ENCODE results near the gene ANXA4.
A peak's percentile ranks its signal among the peaks of the same experiment; 100 is the strongest.
"Not testable (repeated sequence)": the region's sequence is repeated elsewhere in the genome, so short reads cannot be mapped to it uniquely, and the experiment has no call there.

Gene ANXA4

DNA sequence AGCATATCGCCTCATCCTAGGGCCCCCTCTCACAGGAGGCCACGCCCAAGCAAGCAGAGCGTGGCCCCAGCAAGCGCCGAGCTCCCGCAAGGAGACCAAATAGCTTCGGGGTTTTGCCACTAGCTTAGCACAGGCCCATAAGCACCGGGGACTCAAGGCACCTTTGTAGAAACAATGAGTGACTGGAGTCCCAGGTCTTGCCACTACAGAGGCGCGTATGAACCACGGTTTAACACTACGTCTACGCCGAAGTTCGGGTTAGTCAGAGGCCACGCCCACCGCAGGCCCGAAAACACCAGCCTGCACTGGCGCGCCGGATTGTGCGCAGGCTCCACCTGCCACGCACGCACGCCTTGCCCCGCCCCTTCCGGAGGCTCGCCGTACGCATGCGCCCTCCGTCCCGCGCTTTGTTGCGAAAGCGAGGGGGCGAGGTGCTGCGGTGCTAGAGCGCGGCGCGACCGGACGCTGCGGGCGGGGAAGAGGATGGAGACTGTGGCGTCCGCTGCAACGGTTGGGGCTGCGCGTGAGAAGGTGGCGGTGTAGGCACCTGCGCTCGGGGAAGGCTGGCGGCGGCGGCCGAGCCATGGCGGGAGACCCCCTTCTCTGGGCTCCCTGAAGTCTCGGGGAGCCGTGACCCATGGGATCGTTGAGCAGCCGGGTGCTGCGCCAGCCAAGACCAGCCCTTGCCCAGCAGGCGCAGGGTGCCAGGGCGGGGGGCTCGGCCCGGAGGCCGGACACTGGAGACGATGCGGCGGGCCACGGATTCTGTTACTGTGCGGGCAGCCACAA, 87.5 kb downstream of the ANXA4 start, which contains the start of gene GMCL1:
TSS of gene GMCL1 (plus strand) at position 405 of the 789 bp plus-strand sequence. CDS start at position 638, 233 bp downstream.
- peak within 1 kb of the TSS; percentile 90 for H3K27ac ChIP-seq
- CTCF ChIA-PET: interaction anchor here (0.7 kb wide), 1 partner anchor 105 kb away, joined by 4 read pairs; no protein-coding TSS in a partner anchor
- POLR2A ChIA-PET (ENCODE audit: low non-redundant PET): no interaction called here
- peak; percentile 90 for DNase-seq (ENCODE audit: low spot score)
- TF ChIP-seq, protein P1, sequence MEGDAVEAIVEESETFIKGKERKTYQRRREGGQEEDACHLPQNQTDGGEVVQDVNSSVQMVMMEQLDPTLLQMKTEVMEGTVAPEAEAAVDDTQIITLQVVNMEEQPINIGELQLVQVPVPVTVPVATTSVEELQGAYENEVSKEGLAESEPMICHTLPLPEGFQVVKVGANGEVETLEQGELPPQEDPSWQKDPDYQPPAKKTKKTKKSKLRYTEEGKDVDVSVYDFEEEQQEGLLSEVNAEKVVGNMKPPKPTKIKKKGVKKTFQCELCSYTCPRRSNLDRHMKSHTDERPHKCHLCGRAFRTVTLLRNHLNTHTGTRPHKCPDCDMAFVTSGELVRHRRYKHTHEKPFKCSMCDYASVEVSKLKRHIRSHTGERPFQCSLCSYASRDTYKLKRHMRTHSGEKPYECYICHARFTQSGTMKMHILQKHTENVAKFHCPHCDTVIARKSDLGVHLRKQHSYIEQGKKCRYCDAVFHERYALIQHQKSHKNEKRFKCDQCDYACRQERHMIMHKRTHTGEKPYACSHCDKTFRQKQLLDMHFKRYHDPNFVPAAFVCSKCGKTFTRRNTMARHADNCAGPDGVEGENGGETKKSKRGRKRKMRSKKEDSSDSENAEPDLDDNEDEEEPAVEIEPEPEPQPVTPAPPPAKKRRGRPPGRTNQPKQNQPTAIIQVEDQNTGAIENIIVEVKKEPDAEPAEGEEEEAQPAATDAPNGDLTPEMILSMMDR (conservative IDR thresholded peaks at IDR 0.05; ENCODE audit: low read depth): no peak

DNA sequence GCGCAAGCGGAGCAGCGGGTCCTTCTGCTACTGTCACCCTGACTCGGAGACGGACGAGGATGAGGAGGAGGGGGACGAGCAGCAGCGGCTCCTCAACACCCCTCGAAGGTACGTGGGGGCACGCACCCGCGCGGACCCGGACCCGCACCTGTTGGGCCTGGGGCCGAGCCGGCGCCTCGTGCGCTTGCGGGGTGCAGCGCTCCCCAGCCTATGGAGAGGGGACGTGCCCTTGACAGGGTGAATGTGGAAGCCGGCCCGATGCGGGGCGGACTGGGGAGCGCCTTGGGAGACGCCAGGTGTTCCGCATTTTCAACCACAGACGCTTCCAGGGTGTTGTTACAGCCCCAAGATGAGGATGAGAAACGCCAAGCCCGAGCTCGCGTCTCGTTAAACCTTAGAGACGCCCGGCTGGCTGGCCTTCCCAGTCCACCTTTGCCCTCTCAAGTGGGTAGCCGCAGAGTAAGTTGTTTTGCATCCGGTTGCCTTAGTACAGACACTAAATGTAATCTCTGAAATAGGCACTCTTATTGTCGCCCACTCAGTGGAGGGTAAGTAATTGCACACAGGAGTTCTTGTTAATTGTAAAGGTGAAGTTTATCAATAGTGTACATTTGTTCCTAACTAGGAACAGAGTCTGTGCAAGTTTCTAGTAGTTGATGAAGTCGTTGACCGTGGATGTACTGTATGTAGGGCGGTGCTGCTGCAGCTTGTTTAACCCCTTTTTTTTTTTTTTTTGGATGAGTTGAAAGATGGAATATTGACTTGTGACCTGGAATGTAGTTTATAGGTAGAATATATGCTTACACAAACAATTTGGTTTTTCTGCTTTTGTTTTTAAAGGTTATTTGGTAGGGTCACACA, 88.3 kb downstream of the ANXA4 start:
- ChIA-PET CTCF (no interaction called here), POLR2A (ENCODE audit: low non-redundant PET) (no interaction called here)
- peak overlapping the region; percentile 90 for H3K27ac ChIP-seq
- DNase-seq (ENCODE audit: low spot score): peak; percentile 28
- TF ChIP-seq, protein P1 (conservative IDR thresholded peaks at IDR 0.05; ENCODE audit: low read depth): no peak

DNA sequence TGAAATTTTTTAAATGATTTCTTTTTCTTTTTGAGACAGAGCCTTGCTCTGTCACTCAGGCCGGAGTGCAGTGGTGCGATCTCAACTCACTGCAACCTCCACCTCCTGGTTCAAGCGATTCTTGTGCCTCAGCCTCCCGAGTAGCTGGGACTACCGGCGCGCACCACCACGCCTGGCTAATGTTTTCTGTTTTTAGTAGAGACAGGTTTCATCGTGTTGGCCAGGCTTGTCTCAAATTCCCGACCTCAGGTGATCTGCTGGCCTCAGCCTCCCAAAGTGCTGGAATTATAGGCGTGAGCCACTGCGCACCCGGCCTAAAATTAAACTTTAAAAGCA, 88.9 kb downstream of the ANXA4 start:
- POLR2A ChIA-PET (ENCODE audit: low non-redundant PET); DNase-seq (ENCODE audit: low spot score): not testable (repeated sequence)
- H3K27ac ChIP-seq: peak overlapping the region; percentile 52
- CTCF ChIA-PET: interaction anchor here (0.6 kb wide), 1 partner anchor 32 kb away, joined by 3 read pairs; no protein-coding TSS in a partner anchor

DNA sequence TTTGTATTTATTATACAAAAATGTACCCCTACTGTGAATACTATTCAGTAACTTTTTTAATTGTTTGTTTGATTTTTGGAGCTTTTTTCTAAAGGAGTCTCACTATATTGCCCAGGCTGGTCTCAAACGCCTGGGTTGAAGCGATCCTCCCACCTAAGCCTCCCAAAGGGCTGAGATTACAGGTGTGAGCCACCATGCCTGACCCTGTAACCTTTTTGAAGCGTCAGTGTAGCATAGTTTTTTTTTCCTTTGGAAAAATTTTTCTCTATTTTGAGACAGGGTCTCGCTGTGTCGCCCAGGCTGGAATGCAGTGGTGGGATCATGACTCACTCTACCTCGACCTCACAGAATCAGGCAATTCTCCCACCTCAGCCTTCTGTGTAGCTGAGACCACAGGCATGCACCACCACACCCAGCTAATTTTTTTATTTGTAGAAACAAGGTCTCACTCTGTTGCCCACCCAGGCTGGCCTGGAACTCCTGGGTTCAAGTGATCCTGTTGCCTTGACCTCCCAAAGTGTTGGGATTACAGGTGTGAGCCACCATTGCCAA, 89.5 kb downstream of the ANXA4 start:
- no peak for DNase-seq (ENCODE audit: low spot score)
- ChIA-PET CTCF (interaction anchor here (0.6 to 0.7 kb wide), 3 partner anchors 25 to 62 kb away, joined by 3 to 5 read pairs (median 3); no protein-coding TSS in a partner anchor), POLR2A (ENCODE audit: low non-redundant PET) (no interaction called here)

DNA sequence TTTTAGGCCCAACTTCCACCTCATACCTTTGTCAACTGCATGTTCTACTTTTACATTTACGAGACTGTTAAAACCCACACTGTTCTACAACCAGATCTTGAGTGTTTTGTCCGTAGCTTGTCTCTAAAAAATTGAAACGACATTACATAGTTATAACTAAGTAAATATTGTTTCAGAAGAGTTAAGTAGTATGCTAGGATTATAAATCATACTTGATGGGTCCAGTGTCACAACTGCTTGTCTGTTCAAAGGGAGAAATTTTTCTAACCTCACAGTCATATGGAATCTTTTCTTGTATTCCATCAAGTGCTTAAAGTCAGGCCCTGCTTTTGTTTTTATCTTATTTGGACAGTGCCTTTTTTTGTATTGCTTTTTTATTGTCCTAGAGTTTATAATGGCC, 91.8 kb downstream of the ANXA4 start:
- H3K27ac ChIP-seq: no peak overlapping the region
- ChIA-PET POLR2A (ENCODE audit: low non-redundant PET) (no interaction called here), CTCF (interaction anchor here (0.9 kb wide), 1 partner anchor 12 kb away, joined by 3 read pairs; no protein-coding TSS in a partner anchor)
- no peak for DNase-seq (ENCODE audit: low spot score)
- TF ChIP-seq, protein P1 (conservative IDR thresholded peaks at IDR 0.05; ENCODE audit: low read depth): no peak

More for the DNA sequence above, 89.5 kb downstream of the ANXA4 start:
- peak overlapping the region; percentile 10; the same call in 1 of the 2 replicates for H3K27ac ChIP-seq
- TF ChIP-seq, protein P1 (conservative IDR thresholded peaks at IDR 0.05; ENCODE audit: low read depth): no peak

DNA sequence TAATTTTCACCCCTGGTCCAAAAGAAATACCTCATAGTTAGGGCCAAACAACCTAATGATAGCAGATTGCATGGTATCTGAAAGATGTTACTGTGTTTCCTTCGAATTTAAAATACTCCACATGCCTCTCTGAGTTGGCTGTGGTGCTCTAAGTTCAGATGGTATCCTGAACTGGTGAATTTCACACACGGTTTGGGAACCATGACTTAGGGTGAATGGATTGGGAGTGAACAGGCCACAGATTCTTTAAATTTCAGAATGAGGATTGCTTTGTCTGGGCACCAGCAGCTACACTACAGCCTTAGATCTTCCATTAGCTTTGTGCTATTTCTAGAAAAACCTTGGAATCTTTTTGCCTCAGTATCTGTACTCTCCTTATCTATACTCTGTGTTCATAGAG, 93.7 kb downstream of the ANXA4 start:
- POLR2A ChIA-PET (ENCODE audit: low non-redundant PET): no interaction called here
- TF ChIP-seq, protein P1 (conservative IDR thresholded peaks at IDR 0.05; ENCODE audit: low read depth): no peak
- no peak for DNase-seq (ENCODE audit: low spot score)
- CTCF ChIA-PET: interaction anchor here (1.0 kb wide), 1 partner anchor 58 kb away, joined by 3 read pairs; the partner anchor contains the start of gene SNRNP27
- no peak overlapping the region for H3K27ac ChIP-seq

Measured in RWPE1 (cell line).